Measurements from ENCODE around the gene DDIT4. TPM values are rescaled to one million over a fixed set of nuclear protein-coding genes. Genes with fewer than 3 reads are reported as not detected.
A peak's percentile ranks its signal among the peaks of the same experiment; 100 is the strongest.

DDIT4 gene
- total RNA-seq, 2 donors from 2014 or later = 259 to 265 TPM

- Histone ChIP-seq H3K27ac (no peak overlapping the region), H3K4me1 (replicated peaks) (no peaks in the 10 kb centered on the region), H3K27me3 (replicated peaks; ENCODE audit: insufficient read depth) (no peaks in the 10 kb centered on the region), H3K4me3 (no peak overlapping the region), H3K9me3 (no peaks in the 10 kb centered on the region), H3K36me3 (peaks cover 0 to 12% of the 10 kb centered on the region in 2 donors)
- intact Hi-C loops (cut with DNase I) = loop anchor here (5.0 to 10.0 kb wide), 2 partner anchors 47 to 136 kb away; no protein-coding TSS in a partner anchor
- 85% methylated on average over 5 of the region's 5 CpGs for WGBS
- TF ChIP-seq POLR2AphosphoS5 (IDR thresholded peaks at IDR 0.05) (no peak), CTCF (IDR thresholded peaks at IDR 0.05) (no peak), POLR2A (IDR thresholded peaks at IDR 0.05) (no peak)
- no peak for DNase-seq (ENCODE audit: low spot score)
Measured at GRCh38 chr10:72270607-72271281, 3.0 kb upstream of the DDIT4 start.

- peak overlapping the region; percentile 97 to 98 for H3K27ac ChIP-seq
Measured at GRCh38 chr10:72272689-72273409, 875 bp upstream of the DDIT4 start.

GRCh38 chr10:72274213-72274729 lies 547 bp downstream of the DDIT4 start:
- intact Hi-C loops (cut with DNase I) = loop anchor here (2.0 to 10.0 kb wide), 3 partner anchors 43 to 139 kb away; no protein-coding TSS in a partner anchor
- no peaks in the 10 kb centered on the region for H3K9me3 ChIP-seq
- H3K27ac ChIP-seq = peak overlapping the region; percentile 97 to 98
- peak overlapping the region; percentile 71 to 76 for H3K4me3 ChIP-seq
- H3K36me3 ChIP-seq = peaks cover 0 to 12% of the 10 kb centered on the region in 2 donors
- DNase-seq (ENCODE audit: low spot score) = peak; percentile 26
- TF ChIP-seq POLR2A (IDR thresholded peaks at IDR 0.05) = no peak
- no peak for TF ChIP-seq POLR2AphosphoS5 (IDR thresholded peaks at IDR 0.05)
- no peak for TF ChIP-seq CTCF (IDR thresholded peaks at IDR 0.05)
- WGBS = under 1% methylated on average over 39 of the region's 40 CpGs
- no peaks in the 10 kb centered on the region for H3K27me3 ChIP-seq (replicated peaks; ENCODE audit: insufficient read depth)
- H3K4me1 ChIP-seq (replicated peaks) = no peaks in the 10 kb centered on the region

More at GRCh38 chr10:72272689-72273409, 875 bp upstream of the DDIT4 start:
- peaks cover 0 to 12% of the 10 kb centered on the region in 2 donors for H3K36me3 ChIP-seq
- H3K4me1 ChIP-seq (replicated peaks) = no peaks in the 10 kb centered on the region
- TF ChIP-seq CTCF (IDR thresholded peaks at IDR 0.05) = no peak
- TF ChIP-seq POLR2AphosphoS5 (IDR thresholded peaks at IDR 0.05) = peak; percentile 73
- peak; percentile 47 for TF ChIP-seq POLR2A (IDR thresholded peaks at IDR 0.05)
- H3K4me3 ChIP-seq = peak overlapping the region; percentile 53 to 71
- H3K27me3 ChIP-seq (replicated peaks; ENCODE audit: insufficient read depth) = no peaks in the 10 kb centered on the region
- WGBS = 3% methylated on average over 28 of the region's 28 CpGs
- no peaks in the 10 kb centered on the region for H3K9me3 ChIP-seq
- DNase-seq (ENCODE audit: low spot score) = peak; percentile 87
- intact Hi-C loops (cut with DNase I) = loop anchor here (2.0 to 10.0 kb wide), 4 partner anchors 18 to 138 kb away; partner anchors contain the start of genes ANAPC16 and ASCC1

DNA sequence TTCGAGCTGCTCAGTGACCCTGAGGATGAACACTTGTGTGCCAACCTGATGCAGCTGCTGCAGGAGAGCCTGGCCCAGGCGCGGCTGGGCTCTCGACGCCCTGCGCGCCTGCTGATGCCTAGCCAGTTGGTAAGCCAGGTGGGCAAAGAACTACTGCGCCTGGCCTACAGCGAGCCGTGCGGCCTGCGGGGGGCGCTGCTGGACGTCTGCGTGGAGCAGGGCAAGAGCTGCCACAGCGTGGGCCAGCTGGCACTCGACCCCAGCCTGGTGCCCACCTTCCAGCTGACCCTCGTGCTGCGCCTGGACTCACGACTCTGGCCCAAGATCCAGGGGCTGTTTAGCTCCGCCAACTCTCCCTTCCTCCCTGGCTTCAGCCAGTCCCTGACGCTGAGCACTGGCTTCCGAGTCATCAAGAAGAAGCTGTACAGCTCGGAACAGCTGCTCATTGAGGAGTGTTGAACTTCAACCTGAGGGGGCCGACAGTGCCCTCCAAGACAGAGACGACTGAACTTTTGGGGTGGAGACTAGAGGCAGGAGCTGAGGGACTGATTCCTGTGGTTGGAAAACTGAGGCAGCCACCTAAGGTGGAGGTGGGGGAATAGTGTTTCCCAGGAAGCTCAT lies 1.1 kb downstream of the DDIT4 start:
- H3K9me3 ChIP-seq = no peaks in the 10 kb centered on the region
- DNase-seq (ENCODE audit: low spot score) = peak; percentile 80
- WGBS = 5% methylated on average over 21 of the region's 26 CpGs
- peak; percentile 70 to 88 (median 78) for TF ChIP-seq CTCF (IDR thresholded peaks at IDR 0.05)
- no peak for TF ChIP-seq POLR2A (IDR thresholded peaks at IDR 0.05)
- peak; percentile 50 for TF ChIP-seq POLR2AphosphoS5 (IDR thresholded peaks at IDR 0.05)
- H3K36me3 ChIP-seq = peaks cover 0 to 12% of the 10 kb centered on the region in 2 donors
- intact Hi-C loops (cut with DNase I) = loop anchor here (2.0 to 10.0 kb wide), 3 partner anchors 42 to 140 kb away; no protein-coding TSS in a partner anchor
- no peaks in the 10 kb centered on the region for H3K4me1 ChIP-seq (replicated peaks)
- peak overlapping the region; percentile 97 to 98 for H3K27ac ChIP-seq
- peak overlapping the region; percentile 71 to 76 for H3K4me3 ChIP-seq
- no peaks in the 10 kb centered on the region for H3K27me3 ChIP-seq (replicated peaks; ENCODE audit: insufficient read depth)
